HG02970 (cell line): Measurements from ENCODE around the gene MROH9.
"Not testable (repeated sequence)": the region's sequence is repeated elsewhere in the genome, so short reads cannot be mapped to it uniquely, and the experiment has no call there.

ENCODE experiments used
- ATAC-seq: cut with Tn5 transposase; IDR thresholded peaks from one replicate; pipeline ENCODE4 v1.9.1; 2021; ENCODE audit warnings: mild to moderate bottlenecking, moderate library complexity, moderate number of reproducible peaks; ENCODE audit not compliant: unreplicated experiment, low FRiP score

Gene MROH9

GRCh38 chr1:170935231-170935630 lies at the start of gene MROH9:
Gene MROH9 (plus strand): TSS chr1:170935534. CDS start chr1:170945557, 10,023 bp downstream.
- no peak for ATAC-seq

- no peak for ATAC-seq
These were observed 49.8 kb upstream of the MROH9 start for GRCh38 chr1:170885551-170885950.

GRCh38 chr1:170886460-170886859 lies 48.9 kb upstream of the MROH9 start:
- ATAC-seq = no peak

GRCh38 chr1:170887726-170888125 lies 47.6 kb upstream of the MROH9 start:
- ATAC-seq = no peak

GRCh38 chr1:170891872-170892271 lies 43.5 kb upstream of the MROH9 start:
- no peak for ATAC-seq

- ATAC-seq = no peak
These were observed 41.6 kb upstream of the MROH9 start for GRCh38 chr1:170893655-170894297.

GRCh38 chr1:170903961-170904360 lies 31.4 kb upstream of the MROH9 start:
- no peak for ATAC-seq

- ATAC-seq = no peak
These were observed 26.4 kb upstream of the MROH9 start for GRCh38 chr1:170908942-170909341.

- ATAC-seq = no peak
These were observed 25.1 kb upstream of the MROH9 start for GRCh38 chr1:170910273-170910672.

- ATAC-seq = no peak
These were observed 18.0 kb upstream of the MROH9 start for GRCh38 chr1:170917373-170917772.

GRCh38 chr1:170924656-170925055 lies 10.7 kb upstream of the MROH9 start:
- ATAC-seq = not testable (repeated sequence)

- no peak for ATAC-seq
These were observed 7.1 kb upstream of the MROH9 start for GRCh38 chr1:170927955-170928840.

- ATAC-seq = no peak
These were observed 5.9 kb upstream of the MROH9 start for GRCh38 chr1:170929412-170929834.

- ATAC-seq = no peak
These were observed 5.3 kb upstream of the MROH9 start for GRCh38 chr1:170929835-170930554.

- no peak for ATAC-seq
These were observed 3.7 kb upstream of the MROH9 start for GRCh38 chr1:170931650-170932049.

GRCh38 chr1:170932236-170932635 lies 3.1 kb upstream of the MROH9 start:
- no peak for ATAC-seq

- no peak for ATAC-seq
These were observed 2.9 kb downstream of the MROH9 start for GRCh38 chr1:170938281-170938680.

GRCh38 chr1:170939476-170939875 lies 4.1 kb downstream of the MROH9 start:
- ATAC-seq = no peak

- ATAC-seq = not testable (repeated sequence)
These were observed 16.4 kb downstream of the MROH9 start for GRCh38 chr1:170951744-170952143.

- no peak for ATAC-seq
These were observed 24.1 kb downstream of the MROH9 start for GRCh38 chr1:170959385-170959784.

GRCh38 chr1:170964506-170964905 lies 29.2 kb downstream of the MROH9 start:
- no peak for ATAC-seq
